Neuronal stem cell (in vitro differentiated cells): ENCODE results near the gene ALG3.

ENCODE experiments used
- DNase-seq: peaks from one replicate; pipeline ENCODE4 v3.0.0-alpha.2; 2013; ENCODE audit warnings: low spot score
- H2AFZ ChIP-seq: one replicate; pipeline ENCODE4 v1.6.1; 2013; ENCODE audit warnings: mild to moderate bottlenecking, low read length, inconsistent platforms
- H2AK5ac ChIP-seq: 2 replicates; pipeline ENCODE4 v1.6.1; 2013; ENCODE audit warnings: low read depth, mild to moderate bottlenecking, inconsistent platforms, low read length, moderate library complexity, mixed read lengths
- H2BK120ac ChIP-seq: 2 replicates; pipeline ENCODE4 v1.6.1; 2013; ENCODE audit warnings: low read depth, mild to moderate bottlenecking, inconsistent platforms, low read length, moderate library complexity, mixed read lengths
- H2BK12ac ChIP-seq: one replicate; pipeline ENCODE4 v1.6.1; 2013; ENCODE audit warnings: low read length, inconsistent platforms
- H2BK15ac ChIP-seq: 2 replicates; pipeline ENCODE4 v1.6.1; 2013; ENCODE audit warnings: mild to moderate bottlenecking, low read length, inconsistent platforms, mixed read lengths
- H2BK5ac ChIP-seq: one replicate; pipeline ENCODE4 v1.6.1; 2013; ENCODE audit warnings: inconsistent platforms, mild to moderate bottlenecking, low read length, moderate library complexity
- H3K14ac ChIP-seq: one replicate; pipeline ENCODE4 v1.6.1; 2013; ENCODE audit warnings: low read length, inconsistent platforms
- H3K18ac ChIP-seq: 2 replicates; pipeline ENCODE4 v1.6.1; 2013; ENCODE audit warnings: low read length, inconsistent platforms
- H3K23ac ChIP-seq: 2 replicates; pipeline ENCODE4 v1.6.1; 2013; ENCODE audit warnings: low read depth, mild to moderate bottlenecking, mixed read lengths, low read length, inconsistent platforms; ENCODE audit not compliant: poor library complexity
- H3K27ac ChIP-seq: replicated peaks from 3 replicates; pipeline ENCODE4 v1.5.1; 2013; ENCODE audit warnings: low read length, inconsistent platforms
- H3K27me3 ChIP-seq, 3 experiments: 2 replicates each; pipeline ENCODE4 v1.6.1; 2013; ENCODE audit warnings: low read length in 3 of 3, mild to moderate bottlenecking in 2 of 3, inconsistent platforms in 1 of 3, low read depth in 1 of 3, mixed read lengths in 1 of 3, moderate library complexity in 1 of 3; ENCODE audit not compliant: control insufficient read depth in 3 of 3, insufficient read depth in 3 of 3
- H3K36me3 ChIP-seq, 2 donors: replicated peaks in 1 of 2; 2 replicates each; pipeline ENCODE4 v1.6.1; 2013; ENCODE audit warnings: low read length in 2 of 2; ENCODE audit not compliant: control insufficient read depth in 2 of 2, insufficient read depth in 2 of 2
- H3K4ac ChIP-seq: 2 replicates; pipeline ENCODE4 v1.6.1; 2013; ENCODE audit warnings: inconsistent platforms, mild to moderate bottlenecking, low read length, moderate library complexity
- H3K4me1 ChIP-seq, 2 donors: 1 replicate in 1 of 2; 2 replicates in 1 of 2; pipeline ENCODE4 v1.6.1; 2013; ENCODE audit warnings: low read length in 2 of 2, low read depth in 1 of 2; ENCODE audit not compliant: control insufficient read depth in 2 of 2, insufficient read depth in 1 of 2
- H3K4me2 ChIP-seq: one replicate; pipeline ENCODE4 v1.6.1; 2013; ENCODE audit warnings: mild to moderate bottlenecking, low read length, inconsistent platforms; ENCODE audit not compliant: insufficient read depth, poor library complexity, severe bottlenecking
- H3K4me3 ChIP-seq, 2 donors: 2 replicates each; pipeline ENCODE4 v1.5.1; 2013; ENCODE audit warnings: low read length in 2 of 2, mild to moderate bottlenecking in 2 of 2, inconsistent platforms in 1 of 2, moderate library complexity in 1 of 2
- H3K79me1 ChIP-seq: one replicate; pipeline ENCODE4 v1.6.1; 2013; ENCODE audit warnings: low read depth, mild to moderate bottlenecking, inconsistent platforms, low read length, moderate library complexity
- H3K9ac ChIP-seq: one replicate; pipeline ENCODE4 v1.6.1; 2013; ENCODE audit warnings: mild to moderate bottlenecking, low read depth, low read length, inconsistent platforms; ENCODE audit not compliant: poor library complexity
- H3K9me3 ChIP-seq, 2 donors: replicated peaks in 1 of 2; 2 replicates each; pipeline versions ENCODE3 to v1.6.1; 2013; ENCODE audit warnings: low read length in 2 of 2, mild to moderate bottlenecking in 2 of 2, inconsistent platforms in 1 of 2, low read depth in 1 of 2, mixed read lengths in 1 of 2, moderate library complexity in 1 of 2; ENCODE audit not compliant: control insufficient read depth in 2 of 2, insufficient read depth in 1 of 2
- H4K8ac ChIP-seq: one replicate; pipeline ENCODE4 v1.6.1; 2013; ENCODE audit warnings: low read depth, mild to moderate bottlenecking, inconsistent platforms, low read length, moderate library complexity
- H4K91ac ChIP-seq: one replicate; pipeline ENCODE4 v1.6.1; 2013; ENCODE audit warnings: low read length, low read depth, mild to moderate bottlenecking, inconsistent platforms; ENCODE audit not compliant: poor library complexity
- WGBS, 2 donors: extraction: QIAGEN DNeasy Blood & Tissue Kit; methylation state at CpG; one replicate each; pipeline ENCODE4 v1.1.7; 2013; ENCODE audit warnings: missing lambda C conversion rate in 2 of 2, mixed read lengths in 1 of 2; ENCODE audit not compliant: insufficient read length in 2 of 2, insufficient replicate concordance in 1 of 2; ENCODE audit errors: extremely low coverage in 2 of 2; 5-methylcytosine and 5-hydroxymethylcytosine counted together

ALG3 gene

DNA sequence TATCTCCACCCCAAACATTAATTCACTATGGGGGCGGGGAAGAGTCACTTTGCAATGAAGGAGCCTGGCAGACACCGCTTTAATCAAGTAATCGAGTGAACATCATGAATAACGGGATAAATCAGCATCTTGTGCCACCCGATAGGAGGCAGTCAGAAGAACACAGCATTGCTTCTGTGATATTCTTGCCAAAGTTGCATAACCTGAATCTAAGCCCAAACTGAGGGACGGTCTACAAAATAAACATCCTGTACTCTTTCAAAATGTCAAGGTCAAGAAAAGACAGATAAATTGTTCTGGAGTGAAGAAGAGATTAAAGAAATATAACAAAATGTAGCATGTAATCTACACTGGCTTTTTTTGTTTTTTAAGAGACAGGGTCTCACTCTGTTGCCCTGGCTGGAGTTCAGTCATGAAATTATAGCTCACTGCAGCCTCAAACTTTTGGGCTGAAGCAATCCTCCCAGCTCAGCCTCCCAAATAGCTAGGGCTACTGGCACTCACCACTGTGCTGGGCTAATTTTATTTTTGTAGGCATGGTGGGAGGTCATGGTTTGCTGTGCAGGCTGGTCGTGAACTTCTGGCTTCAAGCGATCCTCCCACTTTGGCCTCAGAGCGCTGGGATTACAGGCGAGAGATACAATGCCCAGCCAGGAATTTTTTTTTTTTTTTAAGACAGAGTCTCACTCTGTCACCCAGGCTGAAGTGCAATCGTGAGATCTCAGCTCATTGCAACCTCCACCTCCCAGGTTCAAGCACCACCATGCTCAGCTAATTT, 39.4 kb downstream of the ALG3 start:
- Histone ChIP-seq H2BK120ac (no peak overlapping the region), H2BK5ac (no peak overlapping the region), H2BK15ac (no peak overlapping the region), H3K23ac (no peak overlapping the region), H2BK12ac (no peak overlapping the region), H4K8ac (no peak overlapping the region), H3K18ac (no peak overlapping the region), H3K79me1 (no peaks in the 10 kb centered on the region), H3K4ac (no peak overlapping the region), H3K4me1 (peaks cover 0 to 3% of the 10 kb centered on the region in 2 donors), H3K9ac (no peak overlapping the region), H3K9me3 (no peaks in the 10 kb centered on the region), H3K4me3 (no peak overlapping the region), H3K4me2 (no peak overlapping the region), H2AK5ac (no peak overlapping the region), H3K14ac (no peak overlapping the region), H4K91ac (no peak overlapping the region), H3K36me3 (no peaks in the 10 kb centered on the region), H2AFZ (no peak overlapping the region), H3K27ac (no peak overlapping the region), H3K27me3 (peaks cover 0 to 14% (median 0%) of the 10 kb centered on the region in 3 experiments)
- no peak for DNase-seq
- no CpG with 5 or more reads among the region's 11 CpGs for WGBS, 2 donors

DNA sequence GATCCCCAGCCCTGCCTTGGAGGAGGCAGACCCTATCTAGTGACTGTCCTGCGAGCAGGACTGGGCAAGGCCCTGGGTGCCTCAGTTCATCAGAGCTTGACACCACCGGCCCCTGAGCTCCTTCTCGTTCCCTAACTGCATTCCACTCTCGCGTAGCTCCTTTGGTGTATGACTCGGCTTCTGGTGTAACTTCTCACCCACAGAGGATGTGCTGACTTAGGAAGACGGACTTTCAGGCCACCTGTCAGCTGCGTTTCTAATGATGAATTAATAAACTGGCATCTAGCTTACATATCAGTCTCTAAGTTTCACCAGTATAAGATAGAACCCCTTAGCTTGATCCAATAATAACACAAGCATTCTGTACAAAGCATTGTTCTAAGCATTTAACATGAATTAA, 45.2 kb downstream of the ALG3 start:
- H3K4me1 ChIP-seq: peaks cover 0 to 3% of the 10 kb centered on the region in 2 donors
- no peak overlapping the region for H4K91ac ChIP-seq
- no CpG with 5 or more reads among the region's 8 CpGs for WGBS, 2 donors
- H3K14ac ChIP-seq: no peak overlapping the region
- H3K79me1 ChIP-seq: no peaks in the 10 kb centered on the region
- no peak overlapping the region for H3K18ac ChIP-seq
- no peak overlapping the region for H4K8ac ChIP-seq
- peaks cover 0 to 9% (median 0%) of the 10 kb centered on the region in 3 experiments for H3K27me3 ChIP-seq
- H2AFZ ChIP-seq: no peak overlapping the region
- no peak overlapping the region for H2BK15ac ChIP-seq
- no peak overlapping the region for H3K4me2 ChIP-seq
- peak overlapping the region in 1 of 2 donors; percentile 35 for H3K4me3 ChIP-seq
- H3K23ac ChIP-seq: no peak overlapping the region
- no peak for DNase-seq
- H2BK120ac ChIP-seq: no peak overlapping the region
- no peak overlapping the region for H2BK12ac ChIP-seq
- H3K36me3 ChIP-seq: no peaks in the 10 kb centered on the region
- H3K27ac ChIP-seq: no peak overlapping the region
- no peak overlapping the region for H2BK5ac ChIP-seq
- no peaks in the 10 kb centered on the region for H3K9me3 ChIP-seq
- no peak overlapping the region for H3K9ac ChIP-seq
- H3K4ac ChIP-seq: no peak overlapping the region
- H2AK5ac ChIP-seq: no peak overlapping the region

DNA sequence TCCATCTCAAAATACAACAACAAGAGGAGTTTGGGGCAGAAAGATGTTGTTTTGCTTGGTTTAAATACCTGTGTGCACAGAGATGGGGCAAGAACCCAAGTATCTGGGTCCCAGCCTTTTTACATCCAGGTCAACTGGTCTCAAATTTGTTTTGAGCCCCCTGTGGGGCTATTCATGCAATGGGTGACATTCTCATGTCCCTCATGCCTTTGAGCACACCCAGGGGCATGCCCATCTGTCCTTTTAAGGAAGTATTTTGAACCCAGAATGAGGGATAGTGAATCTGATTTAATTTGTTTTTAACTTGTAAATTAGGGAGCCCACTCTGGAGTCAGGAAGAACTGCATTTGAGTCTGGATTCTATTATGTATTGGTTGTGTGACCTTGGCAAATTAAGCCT, 47.9 kb downstream of the ALG3 start:
- Histone ChIP-seq H2BK120ac (no peak overlapping the region), H3K27me3 (no peaks in the 10 kb centered on the region), H3K36me3 (peaks cover 0 to 2% of the 10 kb centered on the region in 2 donors), H2BK15ac (no peak overlapping the region), H3K4me3 (no peak overlapping the region), H3K14ac (no peak overlapping the region), H3K27ac (no peak overlapping the region), H3K9ac (no peak overlapping the region), H3K4ac (no peak overlapping the region), H2BK12ac (no peak overlapping the region), H2BK5ac (no peak overlapping the region), H3K9me3 (no peaks in the 10 kb centered on the region), H4K8ac (no peak overlapping the region), H3K4me1 (no peaks in the 10 kb centered on the region), H2AK5ac (no peak overlapping the region), H3K79me1 (no peaks in the 10 kb centered on the region), H3K18ac (no peak overlapping the region), H4K91ac (no peak overlapping the region), H2AFZ (no peak overlapping the region), H3K4me2 (no peak overlapping the region), H3K23ac (no peak overlapping the region)
- DNase-seq: no peak

DNA sequence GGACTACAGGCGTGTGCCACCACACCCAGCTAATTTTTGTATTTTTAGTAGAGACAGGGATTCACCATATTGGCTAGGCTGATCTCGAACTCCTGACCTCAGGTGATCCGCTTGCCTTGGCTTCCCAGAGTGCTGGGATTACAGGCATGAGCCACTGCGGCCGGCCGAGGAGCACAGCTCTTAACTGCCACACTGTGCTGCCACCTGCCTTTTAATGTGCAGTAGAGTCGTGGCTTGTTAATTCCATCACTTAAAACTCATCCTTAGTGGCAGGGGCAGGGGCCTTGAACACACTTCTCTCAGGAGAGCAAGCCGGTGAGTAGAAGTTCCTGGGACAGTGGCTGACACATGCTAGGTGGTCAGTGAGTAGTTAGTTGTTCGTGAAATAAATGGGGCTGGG, 50.3 kb downstream of the ALG3 start:
- H4K8ac ChIP-seq: no peak overlapping the region
- no peaks in the 10 kb centered on the region for H3K79me1 ChIP-seq
- no peak overlapping the region for H2AFZ ChIP-seq
- H3K14ac ChIP-seq: no peak overlapping the region
- H3K4ac ChIP-seq: no peak overlapping the region
- H3K36me3 ChIP-seq: peaks cover 7 to 19% of the 10 kb centered on the region in 2 donors
- no peaks in the 10 kb centered on the region for H3K9me3 ChIP-seq
- H3K18ac ChIP-seq: no peak overlapping the region
- no peak overlapping the region for H3K9ac ChIP-seq
- no peak overlapping the region for H2BK120ac ChIP-seq
- no CpG with 5 or more reads among the region's 9 CpGs for WGBS, 2 donors
- H3K27me3 ChIP-seq: no peaks in the 10 kb centered on the region
- no peak overlapping the region for H3K27ac ChIP-seq
- H3K23ac ChIP-seq: no peak overlapping the region
- no peak overlapping the region for H3K4me3 ChIP-seq
- no peak overlapping the region for H2BK5ac ChIP-seq
- no peak overlapping the region for H2BK12ac ChIP-seq
- H3K4me1 ChIP-seq: no peaks in the 10 kb centered on the region
- no peak overlapping the region for H3K4me2 ChIP-seq
- H2AK5ac ChIP-seq: no peak overlapping the region
- no peak for DNase-seq
- no peak overlapping the region for H2BK15ac ChIP-seq
- no peak overlapping the region for H4K91ac ChIP-seq
